GM10266 (cell line): ENCODE measurements around the gene FOXA3.
A peak's percentile ranks its signal among the peaks of the same experiment; 100 is the strongest.

Experiments used
- DNase-seq: peaks from one replicate; pipeline ENCODE4 v3.0.0; 2012; ENCODE audit errors: extremely low spot score
- TF ChIP-seq, protein P1 (sequence below): IDR thresholded peaks from 2 replicates; pipeline ENCODE4 v1.5.1; 2012; ENCODE audit warnings: mild to moderate bottlenecking, low read depth; ENCODE audit not compliant: control insufficient read depth, insufficient read depth; ENCODE audit errors: missing control alignments

The FOXA3 gene

DNA sequence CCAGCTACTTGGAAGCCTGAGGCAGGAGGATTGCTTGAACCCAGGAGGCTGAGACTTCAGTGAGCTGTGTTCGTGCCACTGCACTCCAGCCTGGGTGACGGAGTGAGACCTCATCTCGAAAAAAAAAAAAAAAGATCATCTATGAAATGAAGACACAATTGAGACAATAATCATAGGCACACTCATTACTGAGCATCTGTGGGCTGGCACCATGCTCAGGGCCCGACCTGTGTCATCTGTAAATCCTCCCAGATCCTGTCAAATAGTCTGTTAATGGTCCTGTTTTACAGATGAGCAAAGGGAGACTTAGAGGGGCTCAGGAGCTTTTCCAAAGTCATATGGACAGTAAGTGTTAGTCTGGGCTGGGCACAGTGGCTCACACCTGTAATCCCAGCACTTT, 54.6 kb downstream of the FOXA3 start:
- TF ChIP-seq, protein P1, sequence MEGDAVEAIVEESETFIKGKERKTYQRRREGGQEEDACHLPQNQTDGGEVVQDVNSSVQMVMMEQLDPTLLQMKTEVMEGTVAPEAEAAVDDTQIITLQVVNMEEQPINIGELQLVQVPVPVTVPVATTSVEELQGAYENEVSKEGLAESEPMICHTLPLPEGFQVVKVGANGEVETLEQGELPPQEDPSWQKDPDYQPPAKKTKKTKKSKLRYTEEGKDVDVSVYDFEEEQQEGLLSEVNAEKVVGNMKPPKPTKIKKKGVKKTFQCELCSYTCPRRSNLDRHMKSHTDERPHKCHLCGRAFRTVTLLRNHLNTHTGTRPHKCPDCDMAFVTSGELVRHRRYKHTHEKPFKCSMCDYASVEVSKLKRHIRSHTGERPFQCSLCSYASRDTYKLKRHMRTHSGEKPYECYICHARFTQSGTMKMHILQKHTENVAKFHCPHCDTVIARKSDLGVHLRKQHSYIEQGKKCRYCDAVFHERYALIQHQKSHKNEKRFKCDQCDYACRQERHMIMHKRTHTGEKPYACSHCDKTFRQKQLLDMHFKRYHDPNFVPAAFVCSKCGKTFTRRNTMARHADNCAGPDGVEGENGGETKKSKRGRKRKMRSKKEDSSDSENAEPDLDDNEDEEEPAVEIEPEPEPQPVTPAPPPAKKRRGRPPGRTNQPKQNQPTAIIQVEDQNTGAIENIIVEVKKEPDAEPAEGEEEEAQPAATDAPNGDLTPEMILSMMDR = no peak
- DNase-seq = no peak

DNA sequence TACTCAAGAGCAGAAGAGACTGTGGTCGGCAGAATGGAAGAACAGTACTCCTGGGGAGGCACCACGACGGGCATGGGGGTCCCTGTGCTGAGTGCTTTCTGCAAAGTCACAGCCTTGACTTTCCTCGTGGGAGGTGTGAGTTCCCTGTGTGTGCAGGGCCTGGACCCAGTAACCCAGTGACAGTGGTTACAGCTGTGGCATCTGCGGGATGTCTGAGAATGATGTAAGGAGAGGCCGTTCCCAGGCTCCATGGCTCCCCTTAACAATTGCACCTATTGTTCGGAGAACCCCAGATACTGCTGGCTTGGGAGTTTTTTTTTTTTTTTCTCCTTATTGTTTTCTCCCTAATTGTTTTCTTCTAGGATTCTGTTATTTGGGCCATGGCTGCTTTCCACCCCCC, 55.6 kb downstream of the FOXA3 start:
- TF ChIP-seq, protein P1 = no peak
- no peak for DNase-seq

DNA sequence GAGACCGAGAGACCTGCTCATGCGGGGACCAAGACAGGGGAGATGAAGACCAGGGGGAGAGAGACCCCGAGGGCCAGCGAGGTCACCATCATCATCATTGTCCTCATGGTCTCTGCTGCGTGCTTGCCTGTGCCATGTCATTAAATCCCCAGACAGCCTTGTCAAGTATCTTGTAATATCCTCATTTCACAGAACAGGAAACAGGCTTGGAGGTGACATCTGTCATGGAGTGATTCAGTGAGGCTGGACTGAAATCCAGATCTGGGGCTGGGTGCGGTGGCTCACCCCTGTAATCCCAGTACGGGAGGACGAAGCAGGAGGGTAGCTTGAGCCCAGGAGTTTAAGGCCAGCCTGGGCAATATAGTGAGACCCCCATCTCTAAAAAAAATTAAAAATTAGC, 56.3 kb downstream of the FOXA3 start:
- DNase-seq = no peak
- TF ChIP-seq, protein P1 = no peak

DNA sequence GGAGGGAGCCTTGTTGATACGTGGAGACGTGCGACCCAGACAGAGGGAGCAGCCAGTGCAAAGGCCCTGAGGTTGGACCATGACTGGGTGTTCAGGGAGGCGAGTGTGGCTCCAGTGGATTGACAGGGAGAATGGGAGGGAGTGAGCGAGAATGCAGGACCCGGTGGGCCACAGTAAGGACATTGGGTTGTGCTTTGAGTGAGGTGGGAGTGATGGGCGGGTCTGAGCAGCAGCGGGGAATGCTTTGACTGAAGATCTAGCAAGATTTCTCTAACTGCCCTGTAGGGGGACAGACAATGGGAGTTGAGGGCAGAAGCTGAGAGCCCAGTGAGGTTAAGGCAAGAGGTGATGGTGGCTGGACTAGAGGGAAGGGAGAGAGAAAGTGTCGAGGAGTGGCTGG, 58.2 kb downstream of the FOXA3 start:
- no peak for DNase-seq
- TF ChIP-seq, protein P1 = peak; percentile 4
